ENCODE data around the gene MMP24OS.

GRCh38 chr20:35293303-35294292, 15.7 kb upstream of the MMP24OS start:
- TF ChIP-seq CTCF (IDR thresholded peaks at IDR 0.05 in 8 of 11, conservative IDR thresholded peaks at IDR 0.05 in 3 of 11) (no peak), POLR2AphosphoS5 (IDR thresholded peaks at IDR 0.05) (no peak)
